ENCODE results near the gene KRT20.

KRT20 gene

GRCh38 chr17:40852364-40852763 is 32.7 kb downstream of the KRT20 start:
- DNase-seq (ENCODE audit: low spot score), result no peak

DNA sequence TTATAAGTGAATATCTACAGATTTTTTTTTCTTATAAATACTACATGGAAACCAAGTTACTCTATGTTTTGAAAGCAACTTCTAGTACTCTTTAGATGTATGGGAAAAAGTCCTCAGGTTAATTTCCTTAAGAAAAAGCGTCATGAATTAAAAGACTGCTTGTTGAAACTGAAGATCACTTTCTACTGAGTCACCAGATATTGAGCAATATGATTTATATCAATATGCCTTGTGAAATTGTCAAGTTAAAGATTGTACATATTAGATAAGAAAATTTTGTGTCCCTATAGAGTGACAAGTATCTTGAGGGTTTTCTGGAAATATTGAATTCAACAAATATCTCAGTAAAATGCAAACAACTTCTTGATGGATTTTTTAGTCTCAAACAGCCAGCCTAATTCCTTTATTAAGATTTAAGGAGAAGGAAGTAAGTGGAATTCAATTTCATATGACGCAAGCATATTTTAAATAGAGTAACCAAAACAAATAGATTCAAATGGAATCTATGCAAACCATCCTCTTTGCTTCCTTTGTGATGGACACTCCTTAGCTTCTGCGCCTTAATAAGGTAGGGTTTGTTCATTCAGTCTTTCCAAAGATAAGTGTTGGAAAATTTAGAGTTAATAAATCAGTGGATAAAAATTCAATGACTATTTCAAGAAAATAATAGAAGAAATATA is 34.6 kb downstream of the KRT20 start:
- DNase-seq (ENCODE audit: low spot score), result no peak

DNA sequence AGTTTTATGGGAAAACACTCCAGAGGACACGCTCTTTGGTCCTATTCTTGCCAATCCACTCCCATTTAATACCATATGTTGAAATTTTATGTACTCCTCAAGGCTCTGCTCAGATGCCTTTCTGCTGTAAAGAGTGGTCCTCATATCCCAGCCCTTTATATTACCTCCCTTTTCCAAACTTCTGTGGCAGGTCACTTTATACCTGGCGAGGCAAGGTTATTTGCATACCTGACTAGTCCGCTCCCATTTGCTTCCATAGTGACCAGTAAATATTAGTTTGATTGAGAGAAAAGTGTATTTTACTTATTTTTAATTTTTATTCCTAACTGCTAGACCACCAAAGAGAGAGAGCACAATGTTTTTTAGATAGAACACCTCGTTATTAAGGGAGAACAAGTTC is 35.3 kb downstream of the KRT20 start:
- no peak for DNase-seq (ENCODE audit: low spot score)

DNA sequence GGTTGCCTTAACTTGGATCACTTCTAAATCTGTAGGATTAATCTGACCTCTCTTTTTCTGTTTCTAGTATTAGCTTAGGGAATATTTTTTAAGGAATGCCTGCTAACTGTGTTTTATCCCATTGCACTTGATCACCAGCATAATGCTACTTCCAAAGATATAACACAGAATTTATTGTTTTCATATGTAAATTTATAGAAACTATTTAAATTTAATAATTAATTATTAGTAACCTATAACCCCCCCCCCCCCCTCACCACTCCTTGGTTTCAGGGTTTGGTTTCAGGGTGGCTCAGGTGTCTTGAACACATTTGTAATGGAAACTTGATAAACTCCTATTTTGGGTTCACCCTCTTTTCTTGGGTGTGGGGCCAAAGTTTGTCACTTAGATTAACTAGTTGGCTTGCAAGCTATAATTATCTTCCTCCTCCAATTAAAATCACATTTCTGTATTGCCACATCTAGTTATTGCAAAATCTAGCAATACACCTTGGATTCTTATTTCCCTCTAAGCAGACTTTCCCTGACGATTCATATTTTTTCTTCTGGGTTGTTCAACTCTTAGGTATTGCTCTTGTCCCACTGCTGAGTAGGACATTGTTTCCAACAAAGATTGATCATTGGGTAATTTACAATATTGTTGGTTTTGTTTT is 36.3 kb downstream of the KRT20 start:
- DNase-seq (ENCODE audit: low spot score), result no peak

DNA sequence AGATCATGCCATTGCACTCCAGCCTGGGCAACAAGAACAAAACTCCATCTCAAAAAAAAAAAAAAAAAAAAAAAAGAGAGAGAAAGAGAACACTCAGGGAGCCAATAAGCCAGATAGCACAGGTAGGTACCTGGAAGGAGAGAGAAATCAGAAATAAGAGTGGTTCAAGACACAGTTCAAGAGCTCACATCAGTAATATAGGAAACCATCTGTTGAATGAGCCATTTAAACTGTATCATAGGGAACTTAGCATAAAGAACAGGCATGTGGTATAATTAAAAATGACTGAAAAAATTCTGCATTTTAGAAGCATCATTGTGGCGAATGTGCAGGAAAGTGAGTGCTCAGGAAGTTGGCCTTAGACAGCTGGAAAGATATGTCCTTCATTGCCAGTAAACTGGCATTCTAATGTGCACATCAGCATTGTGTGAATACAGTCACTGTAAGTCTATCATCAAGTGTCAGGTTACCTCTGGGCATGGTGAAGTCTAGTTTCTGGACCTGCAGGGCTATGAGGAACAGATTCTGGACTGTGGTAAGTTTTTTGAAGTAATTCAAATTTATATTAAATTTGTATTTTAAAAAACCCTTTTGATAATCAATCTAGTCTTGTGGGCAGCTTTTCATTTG is 38.4 kb downstream of the KRT20 start:
- DNase-seq (ENCODE audit: low spot score), result no peak

GRCh38 chr17:40844671-40845107 is 40.4 kb downstream of the KRT20 start:
- DNase-seq (ENCODE audit: low spot score), result no peak

DNA sequence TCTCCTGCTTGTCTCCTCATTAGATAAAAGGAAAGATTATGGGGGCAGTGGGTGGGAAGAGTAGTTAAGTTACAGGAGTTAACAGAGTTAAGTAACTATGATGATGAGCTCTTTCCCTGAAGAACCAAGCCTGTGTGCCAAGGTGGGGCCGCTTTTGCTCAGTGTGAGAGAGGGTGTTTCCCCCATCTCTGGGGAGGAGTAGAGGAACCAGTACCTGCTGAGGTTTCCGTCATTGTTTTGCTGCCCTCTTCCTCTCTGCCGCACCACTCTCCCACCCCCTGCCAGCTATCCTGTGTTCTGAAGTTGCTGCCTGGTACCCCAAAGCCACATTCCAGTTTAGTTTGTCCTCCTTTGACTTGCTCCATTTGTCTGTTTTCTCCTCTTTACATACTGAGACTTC is 41.8 kb downstream of the KRT20 start:
- DNase-seq (ENCODE audit: low spot score), result no peak

DNA sequence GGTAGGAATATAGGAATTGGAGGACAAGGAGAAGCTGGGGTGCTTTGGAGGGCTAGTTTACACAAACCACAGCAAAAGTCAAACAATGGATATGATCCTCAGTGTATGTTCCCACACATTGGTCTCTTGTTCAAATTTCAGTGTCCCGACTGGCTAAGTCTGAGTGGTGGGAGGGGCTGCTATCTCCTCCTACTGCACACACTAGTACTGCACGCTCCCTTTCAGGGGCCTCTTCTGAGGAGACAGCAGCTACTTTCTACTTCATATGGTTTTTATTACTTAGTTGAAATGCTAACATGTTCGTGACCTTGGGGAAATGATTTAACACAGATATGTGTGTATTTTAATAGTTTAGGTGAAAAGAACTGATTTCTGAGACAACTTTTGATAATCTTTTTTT is 43.8 kb downstream of the KRT20 start:
- DNase-seq (ENCODE audit: low spot score), result no peak

DNA sequence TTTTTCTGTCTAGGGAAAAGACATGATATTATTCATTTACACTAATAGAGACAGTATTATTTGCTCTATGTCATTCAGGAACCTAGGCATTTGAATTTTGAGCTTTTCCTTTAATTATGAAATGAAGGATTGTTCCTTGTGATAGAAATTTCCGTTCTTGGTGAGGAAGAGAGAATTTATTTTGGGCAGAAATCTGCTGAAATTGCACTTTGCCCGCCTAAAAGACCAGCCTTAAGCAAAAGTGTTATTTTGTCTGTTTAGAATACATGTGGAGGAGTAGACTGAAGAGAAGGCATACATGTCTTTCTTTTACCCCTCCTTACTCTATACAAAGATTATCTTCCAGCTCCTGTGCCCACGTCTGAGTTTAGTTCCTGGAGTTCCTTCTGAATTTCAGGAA is 45.8 kb downstream of the KRT20 start:
- no peak for DNase-seq (ENCODE audit: low spot score)

DNA sequence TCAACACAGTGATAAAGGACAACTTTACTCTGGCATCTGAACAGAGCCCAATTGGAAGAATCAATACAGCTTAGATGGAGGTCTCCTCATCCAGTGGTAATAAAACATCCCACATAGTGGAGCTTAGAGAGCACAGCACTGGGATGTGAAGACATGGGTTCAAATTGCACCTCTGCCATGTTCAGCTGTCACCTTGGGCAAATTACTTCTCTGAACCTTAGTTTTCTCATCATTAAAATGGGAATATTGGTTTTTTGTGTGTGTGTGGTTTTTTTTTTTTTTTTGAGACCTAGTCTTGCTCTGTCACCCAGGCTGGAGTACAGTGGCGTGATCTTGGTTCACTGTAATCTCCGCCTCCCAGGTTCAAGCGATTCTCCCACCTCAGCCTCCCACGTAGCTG is 49.0 kb downstream of the KRT20 start:
- DNase-seq (ENCODE audit: low spot score), result no peak

DNA sequence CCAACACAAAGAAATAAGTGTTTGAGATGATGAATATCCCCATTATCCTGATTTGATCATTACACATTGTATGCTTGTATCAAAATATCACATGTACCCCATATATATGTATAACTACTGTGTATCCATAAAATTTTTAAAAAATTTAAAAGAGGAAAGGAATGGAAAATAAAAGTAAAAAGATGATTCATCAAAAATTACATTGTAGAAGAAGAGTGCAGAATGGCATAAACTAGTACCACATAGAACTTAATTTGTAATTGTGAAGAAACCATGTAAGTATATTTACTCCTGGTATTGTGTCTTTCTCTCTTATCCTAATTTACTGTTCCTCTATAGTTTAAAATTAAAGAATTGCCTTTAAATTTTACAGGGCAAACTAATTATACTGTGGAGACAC is 51.2 kb downstream of the KRT20 start:
- DNase-seq (ENCODE audit: low spot score), result no peak

DNA sequence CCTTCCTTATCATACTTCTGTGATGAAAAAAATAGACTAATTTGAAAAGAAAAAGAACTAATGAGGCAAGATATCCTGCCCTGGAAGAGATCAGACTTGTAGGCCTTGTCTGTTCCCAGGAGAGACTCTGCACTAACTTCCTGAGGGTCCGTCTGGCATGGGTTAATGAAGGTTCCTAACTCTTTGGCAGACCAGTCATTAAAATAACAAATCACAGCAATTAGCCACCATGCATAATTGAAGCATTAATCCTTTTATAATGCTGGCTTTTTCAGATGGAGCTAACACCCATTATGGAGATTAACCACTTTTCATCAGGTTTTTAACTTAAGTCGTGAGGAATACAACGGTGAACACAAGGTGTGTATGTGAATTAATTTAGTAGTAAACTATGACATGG is 52.2 kb downstream of the KRT20 start:
- DNase-seq (ENCODE audit: low spot score), result no peak

DNA sequence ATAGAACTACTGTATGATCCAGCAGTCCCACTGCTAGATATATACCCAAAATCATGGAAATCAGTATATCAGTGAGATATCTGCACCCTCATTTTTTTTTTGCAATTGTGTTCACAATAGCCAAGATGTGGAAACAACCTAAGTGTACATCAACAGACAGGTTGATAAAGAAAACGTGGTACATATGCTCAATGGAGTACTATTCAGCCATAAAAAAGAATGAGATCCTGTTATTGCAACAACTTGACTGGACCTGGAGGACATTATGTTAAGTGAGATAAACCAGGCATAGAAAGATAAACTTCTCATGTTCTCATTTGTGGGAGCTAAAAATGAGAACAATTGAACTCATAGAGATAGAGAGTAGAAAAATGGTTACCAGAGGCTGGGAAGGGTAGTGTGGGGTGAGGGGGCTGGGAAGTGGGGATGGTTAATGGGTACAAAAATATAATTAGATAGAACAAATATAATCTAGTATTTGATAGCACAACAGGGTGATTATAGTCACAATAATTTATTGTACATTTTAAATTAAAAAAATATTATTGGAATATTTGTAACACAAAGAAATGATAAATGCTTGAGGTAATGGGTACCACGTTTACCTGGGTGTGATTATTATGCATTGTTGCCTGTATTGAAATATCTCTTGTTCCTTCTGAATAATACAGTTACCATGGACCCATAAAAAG is 54.8 kb downstream of the KRT20 start:
- DNase-seq (ENCODE audit: low spot score), result no peak

DNA sequence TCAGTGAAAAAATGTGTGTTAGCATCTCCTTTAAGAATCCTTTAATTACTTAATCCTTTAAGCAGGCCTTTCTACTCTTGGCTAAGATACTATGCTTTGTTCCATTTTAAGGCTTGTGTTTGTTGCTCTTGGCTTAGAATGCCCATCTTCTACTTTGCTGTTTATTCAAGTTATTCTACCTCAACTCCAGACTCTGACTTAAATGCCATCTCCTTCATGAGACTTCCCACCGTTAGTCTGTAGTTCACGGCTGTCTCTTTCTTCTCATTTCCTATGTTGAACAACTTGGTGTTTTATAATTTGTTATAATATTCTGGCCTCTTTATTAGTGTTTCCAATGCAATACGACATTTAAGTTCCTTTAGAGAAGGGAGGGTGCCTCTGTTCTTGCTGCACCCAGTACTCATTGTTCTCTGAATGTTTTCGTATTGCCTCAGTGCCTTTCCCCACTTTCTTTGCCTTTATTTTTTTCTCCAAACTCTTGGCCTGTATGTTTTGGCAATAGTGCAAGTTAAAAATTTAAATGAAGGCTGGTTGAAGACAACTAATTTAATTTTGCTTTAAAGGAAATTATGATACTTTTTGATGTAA is 56.5 kb downstream of the KRT20 start:
- no peak for DNase-seq (ENCODE audit: low spot score)

GRCh38 chr17:40827746-40828453 is 57.1 kb downstream of the KRT20 start:
- DNase-seq (ENCODE audit: low spot score), result no peak
